HepG2 (cell line): ENCODE measurements around the gene ATF7IP. TPM values are rescaled to one million over a fixed set of nuclear protein-coding genes. Genes with fewer than 3 reads are reported as not detected.

Experiments
- ATAC-seq: fragments of 200-7000 bp; cut with Tn5 transposase; 3 replicates; pipeline ENCODE4 v1.9.1; 2020; ENCODE audit warnings: mild to moderate bottlenecking, moderate library complexity
- BruUV-seq: library from RNA; stranded (reverse); fragments of 400-500 nt; replicated peaks from 2 replicates; lab custom pipeline; 2021; lab: Mats Ljungman, UMichigan
- CTCF ChIA-PET: fragments of 300-600 bp; formaldehyde crosslinking; extraction: SDS; loops from one replicate; lab custom pipeline; 2021; ENCODE audit warnings: low total read pairs, inconsistent platforms, low intra/inter-chr PET ratio; lab: Yijun Ruan, JAX
- POLR2A ChIA-PET: fragments of 350-600 bp; sonication (Branson Sonifier 250); formaldehyde crosslinking; loops from one replicate; lab custom pipeline; 2020; ENCODE audit warnings: antibody characterized with exemption, inconsistent platforms; lab: Yijun Ruan, JAX
- DNase-seq: peaks from one replicate; pipeline ENCODE4 v3.0.0-alpha.2; 2015; ENCODE audit warnings: low spot score
- FAIRE-seq: peaks from 3 replicates; lab custom pipeline; 2011; peaks lifted over from hg19 to GRCh38; lab: Jason Lieb, UNC
- H2AFZ ChIP-seq: one replicate; pipeline ENCODE4 v1.6.1; 2011; ENCODE audit warnings: low read length, inconsistent platforms
- H3K27ac ChIP-seq: fragments of 300-600 bp; 3 replicates; pipeline ENCODE4 v1.8.0; 2011; ENCODE audit warnings: mixed run types, mild to moderate bottlenecking, mixed read lengths, low read length, inconsistent platforms; ENCODE audit not compliant: insufficient read depth; ENCODE audit errors: extremely low read length
- H3K27me3 ChIP-seq, 2 experiments: fragments of 200-600 bp in 1 of 2; 2 replicates in 1 of 2; 3 replicates in 1 of 2; pipeline versions ENCODE4 v1.6.0 to v1.8.0; 2011; ENCODE audit warnings: low read length in 2 of 2, mild to moderate bottlenecking in 2 of 2, moderate library complexity in 2 of 2, inconsistent platforms in 1 of 2; ENCODE audit not compliant: insufficient read depth in 2 of 2, control insufficient read depth in 1 of 2
- H3K36me3 ChIP-seq, 2 experiments: fragments of 200-600 bp in 1 of 2; replicated peaks in 1 of 2; 2 replicates in 1 of 2; 3 replicates in 1 of 2; pipeline versions ENCODE4 v1.5.1 to v1.8.0; 2011; ENCODE audit warnings: low read length in 2 of 2, inconsistent platforms in 1 of 2; ENCODE audit not compliant: insufficient read depth in 2 of 2, control insufficient read depth in 1 of 2
- H3K4me1 ChIP-seq: 2 replicates; pipeline ENCODE4 v1.5.1; 2012; ENCODE audit warnings: low read length, inconsistent platforms; ENCODE audit not compliant: insufficient read depth
- H3K4me2 ChIP-seq: 2 replicates; pipeline ENCODE4 v1.6.0; 2011; ENCODE audit warnings: low read depth, low read length, inconsistent platforms
- H3K4me3 ChIP-seq, 3 experiments: fragments of 200-600 bp in 1 of 3; sonication (generic), shearing (Covaris generic) in 1 of 3; replicated peaks in 1 of 3; 2 replicates each; pipeline ENCODE4 v1.5.1; 2011 to 2016; ENCODE audit warnings: low read length in 3 of 3, inconsistent platforms in 2 of 3, low read depth in 2 of 3, mild to moderate bottlenecking in 2 of 3, control low read depth in 1 of 3, mixed read lengths in 1 of 3; ENCODE audit not compliant: insufficient read depth in 1 of 3
- H3K79me2 ChIP-seq: one replicate; pipeline ENCODE4 v1.6.1; 2011; ENCODE audit warnings: low read length, inconsistent platforms; ENCODE audit not compliant: insufficient read depth
- H3K9ac ChIP-seq: 2 replicates; pipeline ENCODE4 v1.6.0; 2011; ENCODE audit warnings: mild to moderate bottlenecking, low read depth, low read length, inconsistent platforms; ENCODE audit not compliant: insufficient read depth
- H3K9me3 ChIP-seq: 2 replicates; pipeline ENCODE4 v1.5.1; 2012; ENCODE audit warnings: mild to moderate bottlenecking, low read length
- H4K20me1 ChIP-seq: 2 replicates; pipeline ENCODE4 v1.6.0; 2011; ENCODE audit warnings: inconsistent platforms, mild to moderate bottlenecking, low read length, moderate library complexity; ENCODE audit not compliant: insufficient read depth
- DR1 ChIP-seq: sonication (generic); formaldehyde crosslinking; IDR thresholded peaks from 2 replicates; pipeline ENCODE4 v1.8.0; 2021; ENCODE audit warnings: mild to moderate bottlenecking, missing genetic modification reagents, inconsistent platforms
- RARG ChIP-seq: sonication (generic); formaldehyde crosslinking; IDR thresholded peaks from 2 replicates; pipeline ENCODE4 v1.4.0; 2020; ENCODE audit warnings: low read depth, mild to moderate bottlenecking, missing genetic modification reagents
- SMC3 ChIP-seq: IDR thresholded peaks from 2 replicates; pipeline ENCODE4 v1.6.1; 2011; ENCODE audit warnings: low read length, improper control_type of control experiment
- TAF15 ChIP-seq: fragments of 200-400 bp; formaldehyde crosslinking; IDR thresholded peaks from one replicate; pipeline ENCODE4 v1.6.1; 2018; ENCODE audit warnings: mild to moderate bottlenecking, low read depth, low read length; ENCODE audit not compliant: poor library complexity, severe bottlenecking
- TEF ChIP-seq: sonication (generic); formaldehyde crosslinking; IDR thresholded peaks from 2 replicates; pipeline ENCODE4 v1.5.0; 2020; ENCODE audit warnings: missing genetic modification reagents
- ZBTB21 ChIP-seq: sonication (generic); formaldehyde crosslinking; IDR thresholded peaks from 2 replicates; pipeline ENCODE4 v1.4.0; 2020; ENCODE audit warnings: missing genetic modification reagents
- ZNF264 ChIP-seq: sonication (generic); formaldehyde crosslinking; IDR thresholded peaks from 2 replicates; pipeline ENCODE4 v1.4.0; 2020; ENCODE audit warnings: missing genetic modification reagents
- ZNF274 ChIP-seq: sonication (generic); formaldehyde crosslinking; IDR thresholded peaks from 2 replicates; pipeline ENCODE4 v1.5.1; 2020; ENCODE audit warnings: mild to moderate bottlenecking, missing genetic modification reagents
- ZNF30 ChIP-seq: sonication (generic); formaldehyde crosslinking; IDR thresholded peaks from 2 replicates; pipeline ENCODE4 v1.5.0; 2020; ENCODE audit warnings: mild to moderate bottlenecking, missing genetic modification reagents
- ZNF354B ChIP-seq: sonication (generic); formaldehyde crosslinking; IDR thresholded peaks from 2 replicates; pipeline ENCODE4 v1.8.0; 2022; ENCODE audit warnings: mild to moderate bottlenecking, missing genetic modification reagents
- ZNF629 ChIP-seq: sonication (generic); formaldehyde crosslinking; conservative IDR thresholded peaks from 2 replicates; pipeline ENCODE4 v1.5.0; 2020; ENCODE audit warnings: missing genetic modification reagents
- ZNF639 ChIP-seq: conservative IDR thresholded peaks from 2 replicates; pipeline ENCODE4 v1.6.1; 2018; ENCODE audit warnings: missing genetic modification reagents
- ZNF766 ChIP-seq: sonication (generic); formaldehyde crosslinking; IDR thresholded peaks from 2 replicates; pipeline ENCODE4 v1.5.0; 2020; ENCODE audit warnings: missing genetic modification reagents, borderline replicate concordance
- ZSCAN29 ChIP-seq: sonication (generic); formaldehyde crosslinking; conservative IDR thresholded peaks from 2 replicates; pipeline ENCODE4 v1.4.0; 2020; ENCODE audit warnings: mild to moderate bottlenecking, missing genetic modification reagents
- WGBS: methylation state at CpG from one replicate; pipeline ENCODE4 v1.1.6; 2017; ENCODE audit warnings: low lambda C conversion rate; 5-methylcytosine and 5-hydroxymethylcytosine counted together
- in situ Hi-C: cut with HindIII; loops from 2 replicates; pipeline ENCODE4 v1.10.0; 2017; ENCODE audit warnings: low pct_unique_long_range_greater_than_20kb; ENCODE audit not compliant: extremely low pct_ligation_motif_present
- intact Hi-C: fragments of 100-400 bp; cut with micrococcal nuclease; formaldehyde crosslinking; loops from one replicate; pipeline ENCODE4 v1.10.0; 2022; ENCODE audit not compliant: unreplicated experiment
- polyA plus RNA-seq, 8 experiments: library from polyadenylated mRNA; depleted of rRNA in 3 of 8; stranded (reverse) in 7 of 8; unstranded in 1 of 8; fragments of >200 nt; fragmentation: Illumina TruSeq in 4 of 8; extraction: Trizol in 4 of 8; gene quantifications; 2 replicates each; pipeline versions ENCODE4 v1.2.1 to v1.2.3, GENCODE V29; 2011 to 2016; ENCODE audit warnings: low read depth in 4 of 8, missing spikeins in 1 of 8, mixed read lengths in 1 of 8; ENCODE audit not compliant: insufficient read depth in 1 of 8
- total RNA-seq, 5 experiments: library from RNA; depleted of rRNA; stranded (reverse); fragments of >200 nt; fragmentation: Illumina TruSeq; extraction: Trizol; gene quantifications; 2 replicates each; pipeline ENCODE4 v1.2.3, GENCODE V29; 2016; ENCODE audit warnings: low read depth in 1 of 5

The ATF7IP gene
- total and polyA plus RNA-seq, 2 of the 13 experiments (the other 11 are each of a cell fraction or from before 2014, with no cell fraction given) = 1.8 to 11.8 TPM

GRCh38 chr12:14426792-14427191, 61.3 kb downstream of the ATF7IP start (continued):
- no peak for TF ChIP-seq ZNF639

GRCh38 chr12:14427929-14428328, 62.4 kb downstream of the ATF7IP start:
- ATAC-seq = no peak
- Histone ChIP-seq H3K79me2 (no peaks in the 10 kb centered on the region), H3K4me2 (no peak overlapping the region), H2AFZ (no peak overlapping the region), H3K9me3 (peaks cover 13% of the 10 kb centered on the region; the same call in 1 of the 2 replicates), H3K27ac (no peak overlapping the region), H4K20me1 (no peaks in the 10 kb centered on the region), H3K4me3 (no peak overlapping the region), H3K9ac (no peak overlapping the region), H3K36me3 (peaks cover 0 to 6% of the 10 kb centered on the region in 2 experiments; a peak in 1 of 5 replicates), H3K4me1 (no peaks in the 10 kb centered on the region), H3K27me3 (no peaks in the 10 kb centered on the region)
- intact Hi-C loops = no loop called here
- FAIRE-seq = no peak
- in situ Hi-C loops = no loop called here
- TF ChIP-seq DR1 (no peak), ZNF354B (CRISPR knock-in tag) (no peak), SMC3 (no peak), ZBTB21 (CRISPR knock-in tag) (no peak), RARG (CRISPR knock-in tag) (no peak), TAF15 (no peak), ZNF30 (CRISPR knock-in tag) (no peak), ZSCAN29 (no peak), ZNF274 (CRISPR knock-in tag) (no peak), ZNF264 (CRISPR knock-in tag) (no peak), TEF (no peak), ZNF629 (CRISPR knock-in tag) (no peak), ZNF766 (CRISPR knock-in tag) (no peak)
- POLR2A ChIA-PET = no interaction called here
- BruUV-seq = no TSS peak
- 52% methylated on average over 1 of the region's 1 CpG for WGBS
- DNase-seq = no peak
- CTCF ChIA-PET = no interaction called here
